Naive thymus-derived CD8-positive, alpha-beta T cell (primary cell): ENCODE data around the gene BCAS1. TPM values are rescaled to one million over a fixed set of nuclear protein-coding genes. Genes with fewer than 3 reads are reported as not detected.
A peak's percentile ranks its signal among the peaks of the same experiment; 100 is the strongest.

Experiments
- ATAC-seq, 2 donors: fragments of 150-1000 bp; cut with Tn5 transposase in 1 of 2; sonication (Bioruptor Pico), chemical (Tn5 transposase) in 1 of 2; 1 replicate in 1 of 2; 2 replicates in 1 of 2; pipeline ENCODE4 v1.10.0; 2021; ENCODE audit warnings: mild to moderate bottlenecking in 2 of 2, moderate library complexity in 2 of 2
- POLR2A ChIA-PET: fragments of 350-600 bp; sonication (Branson Sonifier 250); formaldehyde crosslinking; loops from one replicate; lab custom pipeline; 2021; ENCODE audit warnings: antibody characterized with exemption; lab: Charles Lee
- DNase-seq, 10 donors: peaks; one replicate each; pipeline versions ENCODE4 v3.0.0 to v3.0.0-alpha.2; 2020 to 2022
- H3K27ac Mint-ChIP-seq, 10 donors: one replicate each; pipeline ENCODE4 v1.8.0; 2020 to 2022; ENCODE audit warnings: mild to moderate bottlenecking in 10 of 10, mixed read lengths in 10 of 10, moderate library complexity in 4 of 10, inconsistent platforms in 1 of 10
- H3K27me3 Mint-ChIP-seq, 5 donors: one replicate each; pipeline ENCODE4 v1.8.0; 2021 to 2022; ENCODE audit warnings: mixed read lengths in 5 of 5
- H3K36me3 Mint-ChIP-seq, 3 donors: one replicate each; pipeline ENCODE4 v1.8.0; 2020 to 2022; ENCODE audit warnings: mixed read lengths in 3 of 3, mild to moderate bottlenecking in 2 of 3, inconsistent platforms in 1 of 3
- H3K4me1 Mint-ChIP-seq, 4 donors: one replicate each; pipeline ENCODE4 v1.8.0; 2021 to 2022; ENCODE audit warnings: mixed read lengths in 4 of 4
- H3K4me3 Mint-ChIP-seq, 10 donors: one replicate each; pipeline ENCODE4 v1.8.0; 2020 to 2022; ENCODE audit warnings: mild to moderate bottlenecking in 10 of 10, mixed read lengths in 10 of 10, moderate library complexity in 6 of 10, inconsistent platforms in 1 of 10
- H3K9me3 Mint-ChIP-seq, 9 donors: one replicate each; pipeline ENCODE4 v1.8.0; 2020 to 2022; ENCODE audit warnings: mixed read lengths in 9 of 9, mild to moderate bottlenecking in 3 of 9, inconsistent platforms in 1 of 9, moderate library complexity in 1 of 9
- microRNA-seq: library from miRNA; unstranded; fragments of <30 nt; microRNA quantifications from one replicate; pipeline ENCODE4 v1.2.0, GENCODE V29; 2022; ENCODE audit warnings: borderline microRNAs expressed
- polyA plus RNA-seq, 3 donors: library from polyadenylated mRNA; unstranded; fragments of 300-500 nt; fragmentation: Illumina TruSeq; gene quantifications; one replicate each; pipeline ENCODE4 v1.2.3, GENCODE V29; 2021
- total RNA-seq, 8 experiments: library from RNA in 2 of 8; stranded (reverse) in 2 of 8; gene quantifications; one replicate each; pipeline ENCODE4 v1.2.3 and lab custom pipeline; 2021 to 2026

The BCAS1 gene
- total and polyA plus RNA-seq, 5 experiments from 2014 or later = not detected

- Mint-ChIP-seq H3K9me3 (no peaks in the 10 kb centered on the region), H3K36me3 (no peaks in the 10 kb centered on the region), H3K4me3 (no peak overlapping the region), H3K27me3 (no peaks in the 10 kb centered on the region), H3K4me1 (peaks cover 21 to 67% (median 61%) of the 10 kb centered on the region in 4 donors), H3K27ac (peak overlapping the region in 5 of 10 donors; percentile 22 to 69 (median 42))
- DNase-seq (no peak), ATAC-seq (no peak)
- POLR2A ChIA-PET = interaction anchor here (0.6 to 1.5 kb wide), 6 partner anchors 9 to 316 kb away, joined by 3 to 4 read pairs (median 3); no protein-coding TSS in a partner anchor
These were observed 175.0 kb downstream of the BCAS1 start for GRCh38 chr20:53895385-53895755.

- ATAC-seq = no peak
- Mint-ChIP-seq H3K4me1 (peaks cover 22 to 61% (median 55%) of the 10 kb centered on the region in 4 donors), H3K27me3 (no peaks in the 10 kb centered on the region), H3K27ac (peak overlapping the region in 7 of 10 donors; percentile 9 to 79 (median 58)), H3K9me3 (no peaks in the 10 kb centered on the region), H3K4me3 (peak overlapping the region in 5 of 10 donors; percentile 6 to 64 (median 22)), H3K36me3 (no peaks in the 10 kb centered on the region)
- POLR2A ChIA-PET = interaction anchor here (0.6 to 1.5 kb wide), 9 partner anchors 8 to 315 kb away, joined by 3 to 6 read pairs (median 3); no protein-coding TSS in a partner anchor
- DNase-seq = no peak
These were observed 175.5 kb downstream of the BCAS1 start for GRCh38 chr20:53894707-53895384.

Small RNA genes within 50 kb of the gene (microRNA-seq; reads per million reads assigned to microRNA genes)
- not detected for gene MIR4756

Other genes starting within 250 kb of the BCAS1 start
- gene CYP24A1, start 103.4 kb upstream of the BCAS1 start, total RNA-seq = under 1 TPM in 1 of 2 experiments, not detected in 1; 0.47 TPM
- gene CYP24A1, start 103.4 kb upstream of the BCAS1 start, polyA plus RNA-seq = not detected
- gene PFDN4, start 137.5 kb upstream of the BCAS1 start, total RNA-seq = 10 to 100 TPM; 20.0 to 23.8 TPM
- gene PFDN4, start 137.5 kb upstream of the BCAS1 start, polyA plus RNA-seq = 10 to 100 TPM; 32.0 to 68.7 (median 57.8) TPM